RPMI7951 (cell line): ENCODE measurements around the gene GALNT2. TPM values are rescaled to one million over a fixed set of nuclear protein-coding genes. Genes with fewer than 3 reads are reported as not detected.
A peak's percentile ranks its signal among the peaks of the same experiment; 100 is the strongest.

Experiments used
- DNase-seq: peaks from one replicate; pipeline ENCODE4 v3.0.0-alpha.2; 2012; ENCODE audit warnings: low read depth
- total RNA-seq: library from RNA; depleted of rRNA; stranded (reverse); fragments of >200 nt; shearing (Covaris generic); gene quantifications from 2 replicates; pipeline ENCODE4 v1.2.3, GENCODE V29; 2014

GALNT2 gene
- total RNA-seq, 1 experiment from 2014 or later: 26.6 TPM

- no peak for DNase-seq
Measured at GRCh38 chr1:230295367-230295766, 228.3 kb downstream of the GALNT2 start.

GRCh38 chr1:230299191-230300006, 232.4 kb downstream of the GALNT2 start:
- no peak for DNase-seq

- no peak for DNase-seq
Measured at GRCh38 chr1:230300322-230301301, 233.6 kb downstream of the GALNT2 start.

- DNase-seq: no peak
Measured at GRCh38 chr1:230301322-230301721, 234.3 kb downstream of the GALNT2 start.

GRCh38 chr1:230301822-230302221, 234.8 kb downstream of the GALNT2 start:
- no peak for DNase-seq

- DNase-seq: peak; percentile 57
Measured at GRCh38 chr1:230303069-230303468, 236.0 kb downstream of the GALNT2 start.

- peak; percentile 83 for DNase-seq
Measured at GRCh38 chr1:230303822-230304221, 236.8 kb downstream of the GALNT2 start.

- no peak for DNase-seq
Measured at GRCh38 chr1:230306169-230306568, 239.1 kb downstream of the GALNT2 start.

GRCh38 chr1:230307213-230307612, 240.2 kb downstream of the GALNT2 start:
- DNase-seq: no peak

- peak; percentile 93 for DNase-seq
Measured at GRCh38 chr1:230308039-230308438, 241.0 kb downstream of the GALNT2 start.

GRCh38 chr1:230308821-230309220, 241.8 kb downstream of the GALNT2 start:
- no peak for DNase-seq

GRCh38 chr1:230309646-230310177, 242.7 kb downstream of the GALNT2 start:
- no peak for DNase-seq

- DNase-seq: peak; percentile 71
Measured at GRCh38 chr1:230310381-230311163, 243.5 kb downstream of the GALNT2 start.

- DNase-seq: no peak
Measured at GRCh38 chr1:230312676-230313075, 245.6 kb downstream of the GALNT2 start.

GRCh38 chr1:230313453-230314141, 246.6 kb downstream of the GALNT2 start:
- DNase-seq: no peak

- DNase-seq: no peak
Measured at GRCh38 chr1:230314142-230314470, 247.1 kb downstream of the GALNT2 start.

GRCh38 chr1:230315099-230315498, 248.1 kb downstream of the GALNT2 start:
- DNase-seq: no peak

- DNase-seq: no peak
Measured at GRCh38 chr1:230316864-230317745, 250.1 kb downstream of the GALNT2 start.

- no peak for DNase-seq
Measured at GRCh38 chr1:230317823-230318819, 251.1 kb downstream of the GALNT2 start.
